ENCODE measurements around the gene SDK1. TPM values are rescaled to one million over a fixed set of nuclear protein-coding genes. Genes with fewer than 3 reads are reported as not detected.

SDK1 gene
- total RNA-seq, 4 donors from 2014 or later: 7.5 to 35.0 (median 10.2) TPM

- no peak for TF ChIP-seq CTCF (IDR thresholded peaks at IDR 0.05; ENCODE audit: low read depth)
Measured at GRCh38 chr7:3415861-3416312, 114.8 kb downstream of the SDK1 start.

- TF ChIP-seq CTCF (IDR thresholded peaks at IDR 0.05; ENCODE audit: low read depth): no peak
Measured at GRCh38 chr7:3416453-3416852, 115.4 kb downstream of the SDK1 start.

- TF ChIP-seq CTCF (IDR thresholded peaks at IDR 0.05; ENCODE audit: low read depth): no peak
Measured at GRCh38 chr7:3425087-3425486, 124.0 kb downstream of the SDK1 start.

GRCh38 chr7:3426064-3426463 lies 125.0 kb downstream of the SDK1 start:
- TF ChIP-seq CTCF (IDR thresholded peaks at IDR 0.05; ENCODE audit: low read depth): no peak

- no peak for TF ChIP-seq CTCF (IDR thresholded peaks at IDR 0.05; ENCODE audit: low read depth)
Measured at GRCh38 chr7:3427957-3428356, 126.9 kb downstream of the SDK1 start.

GRCh38 chr7:3429981-3430380 lies 128.9 kb downstream of the SDK1 start:
- TF ChIP-seq CTCF (IDR thresholded peaks at IDR 0.05; ENCODE audit: low read depth): no peak

GRCh38 chr7:3430588-3430987 lies 129.5 kb downstream of the SDK1 start:
- TF ChIP-seq CTCF (IDR thresholded peaks at IDR 0.05; ENCODE audit: low read depth): no peak
